NCI-H460 (cell line): ENCODE results near the gene SMG6. TPM values are rescaled to one million over a fixed set of nuclear protein-coding genes. Genes with fewer than 3 reads are reported as not detected.

Experiments
- DNase-seq: peaks from one replicate; pipeline ENCODE4 v3.0.0-alpha.2; 2016; ENCODE audit warnings: low read depth; ENCODE audit errors: extremely low read depth
- total RNA-seq: library from RNA; depleted of rRNA; stranded (reverse); fragments of >200 nt; shearing (Covaris generic); gene quantifications from 2 replicates; pipeline ENCODE4 v1.2.3, GENCODE V29; 2014

The SMG6 gene
- total RNA-seq, 1 experiment from 2014 or later = 7.2 TPM

DNA sequence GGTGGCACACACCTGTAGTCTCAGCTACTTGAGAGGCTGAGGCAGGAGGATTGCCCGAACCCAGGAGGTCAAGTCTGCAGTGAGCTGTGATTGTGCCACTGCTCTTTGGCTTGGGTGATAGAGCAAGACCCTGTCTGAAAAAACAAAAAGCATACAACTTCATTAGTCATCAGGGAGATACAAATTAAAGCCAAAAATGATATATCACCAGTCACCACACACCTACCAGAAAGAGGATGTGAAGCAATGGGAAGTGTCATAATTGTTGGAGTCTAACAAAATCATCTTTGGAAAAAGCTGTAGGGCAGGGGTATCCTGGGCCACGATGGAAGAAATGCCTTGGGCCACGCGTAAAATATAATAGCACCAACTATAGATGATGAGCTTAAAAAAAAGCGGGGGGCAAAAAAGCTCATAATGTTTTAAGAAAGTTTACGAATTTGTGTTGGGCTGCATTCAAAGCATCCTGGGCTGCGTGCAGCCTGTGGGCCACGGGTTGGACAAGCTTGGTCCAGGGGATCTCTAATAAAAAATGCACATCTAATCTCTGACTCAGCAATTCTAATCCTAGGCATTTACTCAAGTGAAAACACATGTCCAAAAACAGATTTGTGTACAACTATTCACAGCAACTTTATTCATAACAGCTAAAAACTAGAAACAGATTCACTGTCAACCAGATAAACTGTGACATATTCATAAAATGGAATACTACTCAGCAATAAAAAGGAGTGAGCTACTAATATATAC, 182.8 kb downstream of the SMG6 start:
- DNase-seq = no peak

- no peak for DNase-seq
These were observed 190.3 kb downstream of the SMG6 start for GRCh38 chr17:2113279-2113622.

GRCh38 chr17:2111691-2112090, 191.9 kb downstream of the SMG6 start:
- no peak for DNase-seq

GRCh38 chr17:2110436-2110835, 193.1 kb downstream of the SMG6 start:
- DNase-seq = no peak

DNA sequence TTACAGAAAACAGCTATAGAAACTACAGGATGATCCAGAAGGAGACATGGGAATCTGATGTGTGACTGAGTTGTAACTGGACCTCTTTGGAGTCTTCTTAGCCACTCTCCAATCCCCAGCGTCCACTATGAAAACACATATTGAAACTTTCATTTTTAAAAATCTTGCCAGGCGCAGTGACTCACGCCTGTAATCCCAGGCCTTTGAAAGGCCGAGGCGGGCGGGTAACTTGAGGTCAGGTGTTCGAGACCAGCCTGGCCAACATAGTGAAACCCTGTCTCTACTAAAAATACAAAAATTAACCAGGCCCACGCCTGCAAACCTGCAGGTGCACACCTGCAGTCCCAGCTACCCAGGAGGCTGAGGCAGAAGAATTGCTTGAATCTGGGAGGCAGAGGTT, 195.4 kb downstream of the SMG6 start:
- DNase-seq = no peak

DNA sequence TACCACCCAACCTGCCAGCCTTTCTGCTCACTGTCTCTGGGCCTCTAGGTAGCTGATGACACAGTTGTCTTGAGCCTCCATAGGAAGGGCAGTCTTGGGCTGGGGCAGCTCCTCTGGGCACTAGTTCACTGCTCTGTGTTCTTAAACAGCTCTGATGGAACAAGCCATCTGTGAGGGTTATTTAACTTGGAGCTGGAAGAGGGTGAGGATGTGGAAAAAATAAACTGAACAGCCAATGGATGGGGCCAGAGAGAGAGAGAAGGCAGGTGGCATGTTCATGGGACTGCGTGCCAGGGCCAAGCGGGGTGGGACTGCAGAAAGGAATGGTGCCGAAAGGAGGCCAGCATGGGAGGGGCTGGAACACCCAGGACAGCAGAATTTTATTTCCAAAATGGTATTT, 196.1 kb downstream of the SMG6 start:
- no peak for DNase-seq

DNA sequence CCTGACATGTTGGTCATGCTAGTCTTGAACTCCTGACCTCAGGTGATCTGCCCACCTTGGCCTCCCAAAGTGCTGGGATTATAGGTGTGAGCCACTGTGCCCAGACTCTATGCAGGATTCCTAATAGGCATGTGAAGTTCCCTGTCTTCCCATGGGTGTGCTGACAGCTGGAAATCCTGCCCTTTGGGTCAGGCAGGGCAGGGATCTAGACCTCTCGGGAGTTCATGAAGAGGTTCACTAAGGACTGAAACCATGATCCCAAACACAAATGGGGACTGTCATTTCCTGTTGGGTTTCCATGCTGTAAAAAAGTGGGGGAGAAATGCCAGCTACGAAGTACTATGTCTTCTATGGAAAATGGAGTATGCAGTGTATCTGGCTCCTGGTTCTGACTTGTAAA, 196.5 kb downstream of the SMG6 start:
- DNase-seq = no peak

GRCh38 chr17:2106308-2106955, 197.2 kb downstream of the SMG6 start:
- no peak for DNase-seq

DNA sequence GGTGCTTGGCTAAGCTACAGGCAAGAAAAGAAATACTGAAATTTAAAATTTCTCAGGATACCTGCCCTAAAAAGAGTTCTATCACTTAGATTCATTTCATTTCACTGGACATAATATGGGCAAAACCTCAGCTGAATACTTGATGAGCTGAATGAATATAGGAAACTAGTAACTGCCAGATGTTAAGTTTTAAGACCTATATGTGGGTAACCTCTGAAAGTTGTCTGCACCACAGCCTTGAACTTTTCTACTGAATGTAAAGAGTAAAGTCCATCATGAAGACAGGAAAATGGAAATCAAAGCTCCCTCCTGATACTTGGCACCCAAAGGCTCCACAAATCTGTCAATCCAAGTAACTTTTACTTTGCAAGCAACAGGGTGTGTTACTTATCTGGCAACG, 197.9 kb downstream of the SMG6 start:
- no peak for DNase-seq

- no peak for DNase-seq
These were observed 200.4 kb downstream of the SMG6 start for GRCh38 chr17:2102931-2103809.

DNA sequence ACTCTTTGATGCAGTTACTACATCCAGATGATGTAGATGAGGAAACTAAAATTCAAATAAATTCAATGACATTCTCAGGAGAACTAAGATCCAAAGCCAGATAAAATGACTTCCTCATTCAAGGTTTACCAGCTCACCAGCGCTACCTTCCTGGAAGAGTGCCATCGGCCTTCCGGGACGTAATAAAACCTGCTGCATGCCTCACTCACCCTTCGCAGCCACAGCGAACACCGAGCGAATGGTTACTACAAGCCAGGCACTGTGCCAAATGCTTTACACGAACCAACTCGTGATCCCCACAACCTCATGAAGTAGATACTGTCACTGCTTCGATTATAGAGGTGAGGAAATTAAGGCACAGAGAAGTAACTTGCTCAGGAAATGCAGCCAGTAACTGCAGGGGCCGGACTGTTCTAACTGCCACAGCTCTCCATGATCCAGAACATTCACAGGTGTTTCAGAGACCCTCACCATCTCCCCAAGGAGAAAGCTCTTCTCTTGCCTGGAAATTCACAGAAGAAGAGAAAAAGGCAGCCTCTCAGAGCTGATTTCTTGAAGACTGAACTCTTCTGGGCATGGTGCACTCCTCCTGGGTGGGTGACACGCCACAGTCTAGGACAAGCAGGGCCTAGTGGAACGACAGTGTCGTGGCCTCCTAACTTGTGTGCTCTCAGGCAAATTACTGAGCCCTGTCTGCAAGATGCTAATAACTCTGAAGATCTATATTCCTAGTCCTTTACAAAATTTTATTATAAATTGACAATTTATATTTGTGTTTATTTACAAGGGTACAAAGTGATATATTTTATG, 201.9 kb downstream of the SMG6 start:
- DNase-seq = no peak

DNA sequence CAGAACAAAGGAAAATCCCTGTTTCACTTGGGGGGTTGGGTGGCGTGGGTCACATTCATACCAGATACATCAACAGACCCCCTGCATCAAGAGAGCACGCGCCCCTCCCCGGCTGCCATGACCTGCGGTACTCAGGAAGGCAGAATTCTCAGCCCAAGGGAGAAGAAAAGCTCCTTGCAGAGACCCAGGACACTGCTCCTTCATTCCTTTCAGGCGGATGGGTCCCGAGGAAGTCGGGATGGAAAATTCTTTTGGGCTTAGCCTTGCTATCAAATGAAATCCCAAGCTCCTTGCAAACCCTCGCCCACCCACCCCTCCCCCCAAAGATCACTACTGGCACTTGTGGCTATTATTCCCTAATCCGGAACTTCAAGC, 208.1 kb downstream of the SMG6 start:
- DNase-seq = no peak

GRCh38 chr17:2094891-2095535, 208.6 kb downstream of the SMG6 start:
- no peak for DNase-seq

DNA sequence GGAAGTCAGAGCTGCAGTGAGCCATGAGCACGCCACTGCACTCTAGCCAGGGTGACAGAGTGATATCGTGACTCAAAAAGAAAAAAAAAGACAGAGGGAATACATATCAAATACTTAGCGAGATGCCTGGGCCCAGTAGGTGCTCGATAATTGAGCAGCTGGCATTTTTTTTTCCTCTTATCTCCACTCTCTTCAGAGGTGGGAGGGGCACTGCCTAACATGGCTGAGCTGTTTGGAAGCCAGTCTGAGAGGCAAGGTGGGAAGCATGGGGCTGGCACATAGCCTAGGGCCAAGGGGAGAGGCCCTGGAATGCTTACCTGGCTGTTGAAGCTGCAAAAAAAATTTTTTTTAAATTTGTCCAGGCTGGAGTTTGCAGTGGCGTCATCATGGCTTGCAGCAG, 210.2 kb downstream of the SMG6 start:
- DNase-seq = no peak

DNA sequence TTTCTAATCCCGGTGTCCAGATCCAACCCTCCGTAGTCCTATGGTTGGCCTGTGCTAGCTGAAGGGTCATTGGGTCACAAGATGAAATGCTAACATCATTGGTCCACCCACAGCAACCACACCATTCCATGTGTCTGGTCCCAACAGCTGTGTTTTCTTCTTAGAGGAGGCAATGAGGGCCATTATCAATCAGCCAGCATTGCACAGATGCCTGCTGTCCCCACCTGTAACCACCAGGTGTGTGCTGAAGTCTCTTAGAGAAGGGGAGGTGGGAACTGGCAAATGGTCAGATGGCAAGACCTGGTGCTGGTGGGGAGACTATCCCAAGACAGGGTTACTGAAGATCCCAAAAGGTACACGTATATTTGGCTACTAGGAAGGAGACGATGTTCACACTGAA, 211.3 kb downstream of the SMG6 start:
- DNase-seq = no peak

GRCh38 chr17:2090804-2091534, 212.6 kb downstream of the SMG6 start:
- no peak for DNase-seq

- no peak for DNase-seq
These were observed 213.4 kb downstream of the SMG6 start for GRCh38 chr17:2090210-2090641.

DNA sequence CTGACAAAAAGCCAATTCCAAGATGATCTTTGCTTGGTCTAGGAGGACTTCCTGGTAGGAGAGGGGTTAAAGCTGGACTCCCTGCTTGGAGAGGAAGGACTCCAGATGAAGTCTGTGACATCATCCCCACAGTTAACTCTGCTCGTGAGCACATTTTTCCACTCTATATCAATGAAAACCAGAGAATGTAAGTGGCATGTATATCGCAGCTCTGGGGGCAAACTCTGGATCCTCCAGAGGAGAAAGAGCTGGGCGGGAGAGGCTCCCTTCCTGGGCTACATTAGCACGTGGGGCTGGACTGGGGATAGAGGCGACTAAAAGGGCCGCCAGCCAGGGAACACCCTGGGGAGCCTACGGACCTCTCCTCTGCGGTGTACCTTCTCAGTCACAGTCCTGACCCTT, 214.6 kb downstream of the SMG6 start:
- no peak for DNase-seq

DNA sequence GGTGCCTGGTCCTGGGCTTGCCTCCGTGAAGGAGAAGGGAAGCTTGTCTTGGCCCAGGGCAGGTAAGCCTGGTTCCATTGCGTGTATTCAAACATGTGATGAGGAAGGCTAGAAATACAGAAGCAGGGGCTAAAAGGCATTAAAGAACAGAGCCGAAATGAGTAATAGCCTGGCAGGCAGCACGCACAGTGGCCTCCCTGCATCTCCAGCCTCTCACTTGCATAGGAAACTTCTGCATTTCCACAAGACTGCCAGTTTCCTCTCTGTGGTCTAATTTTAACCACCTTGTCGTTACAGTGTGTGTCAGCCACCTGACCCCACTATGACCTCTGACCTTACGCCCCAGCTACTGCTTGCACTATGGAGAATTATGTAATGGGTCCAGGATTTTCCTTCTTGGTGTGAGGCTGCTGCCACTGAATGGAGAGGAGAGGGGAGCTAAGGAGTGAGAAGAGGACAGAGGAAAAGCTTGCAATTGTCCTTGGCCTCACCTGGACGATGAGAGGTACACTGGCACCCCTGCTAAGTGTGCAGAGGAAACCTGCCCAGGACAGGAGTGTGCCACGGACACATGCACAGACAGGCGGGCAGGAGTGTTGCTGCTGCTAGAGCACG, 215.9 kb downstream of the SMG6 start:
- no peak for DNase-seq
